ENCODE results near the gene LINC01488.

GRCh38 chr11:69470793-69471728 is 10.4 kb upstream of the LINC01488 start:
- TF ChIP-seq CTCF (IDR thresholded peaks at IDR 0.05), result no peak
- no peak for TF ChIP-seq EZH2 (IDR thresholded peaks at IDR 0.05; ENCODE audit: borderline replicate concordance, insufficient read depth, low read depth, low read length, poor library complexity, severe bottlenecking)

All from B cell (primary cell).